GM12875 (cell line): ENCODE data around the gene TNNC2.
"Not testable (repeated sequence)": the region's sequence is repeated elsewhere in the genome, so short reads cannot be mapped to it uniquely, and the experiment has no call there.

Source experiments
- H3K4me3 ChIP-seq: one replicate; pipeline ENCODE4 v1.5.1; 2011; ENCODE audit warnings: low read depth, low read length, control low read depth
- CTCF ChIP-seq: IDR thresholded peaks from 2 replicates; pipeline ENCODE4 v1.5.1; 2011; ENCODE audit warnings: low read depth, mild to moderate bottlenecking, control low read depth, inconsistent platforms, low read length, moderate library complexity, borderline replicate concordance; ENCODE audit not compliant: insufficient read depth

The TNNC2 gene

DNA sequence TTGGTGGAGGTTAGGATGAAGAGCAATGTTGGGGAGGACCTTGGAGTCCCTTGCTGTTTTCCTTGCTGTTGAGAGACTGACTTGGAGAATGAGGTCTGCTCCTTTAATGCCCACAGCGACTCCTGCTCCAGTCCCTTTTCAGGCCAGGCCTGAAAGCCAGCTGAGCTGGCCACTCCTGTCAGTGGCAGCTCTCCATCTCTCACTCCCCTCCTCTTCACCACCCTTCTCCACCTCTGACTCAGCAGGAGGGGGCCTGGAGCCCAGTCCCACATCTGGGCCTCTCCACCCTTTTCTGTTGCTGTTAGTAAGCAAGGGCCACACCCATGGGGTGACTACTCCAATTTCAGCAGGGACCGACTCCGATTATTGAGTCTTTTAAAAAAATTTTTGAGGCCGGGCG is 8.7 kb upstream of the TNNC2 start:
- H3K4me3 ChIP-seq, result no peak overlapping the region
- no peak for TF ChIP-seq CTCF

- H3K4me3 ChIP-seq, result no peak overlapping the region
- TF ChIP-seq CTCF, result no peak
These were observed 8.2 kb upstream of the TNNC2 start for GRCh38 chr20:45835329-45835765.

DNA sequence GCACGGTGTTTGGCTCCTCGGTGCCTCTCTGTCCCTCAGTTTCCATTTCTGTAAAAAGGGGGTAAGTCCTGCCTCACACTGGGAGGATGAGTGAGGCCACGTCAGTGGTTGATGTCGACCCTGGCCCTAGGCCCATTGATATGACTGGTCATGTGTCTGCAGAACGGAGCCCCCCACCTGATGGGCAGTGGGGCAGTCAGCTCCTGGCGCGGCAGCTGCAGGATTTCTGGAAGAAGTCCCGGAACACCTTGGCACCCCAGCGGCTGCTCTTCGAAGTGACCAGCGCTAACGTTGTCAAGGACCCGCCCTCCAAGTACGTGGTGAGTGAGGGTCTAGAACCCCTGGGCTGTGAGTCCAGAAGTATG is 7.7 kb upstream of the TNNC2 start:
- no peak for TF ChIP-seq CTCF
- no peak overlapping the region for H3K4me3 ChIP-seq

- peak overlapping the region; percentile 58 for H3K4me3 ChIP-seq
- TF ChIP-seq CTCF, result no peak
These were observed 7.0 kb upstream of the TNNC2 start for GRCh38 chr20:45833883-45834796.

GRCh38 chr20:45833030-45833882 is 6.1 kb upstream of the TNNC2 start, which contains the start of gene SNX21:
Gene SNX21, plus strand, starts transcription at chr20:45833799. Its CDS starts 121 bp downstream, at chr20:45833920.
- peak within 1 kb of the TSS; percentile 58 for H3K4me3 ChIP-seq
- no peak for TF ChIP-seq CTCF

DNA sequence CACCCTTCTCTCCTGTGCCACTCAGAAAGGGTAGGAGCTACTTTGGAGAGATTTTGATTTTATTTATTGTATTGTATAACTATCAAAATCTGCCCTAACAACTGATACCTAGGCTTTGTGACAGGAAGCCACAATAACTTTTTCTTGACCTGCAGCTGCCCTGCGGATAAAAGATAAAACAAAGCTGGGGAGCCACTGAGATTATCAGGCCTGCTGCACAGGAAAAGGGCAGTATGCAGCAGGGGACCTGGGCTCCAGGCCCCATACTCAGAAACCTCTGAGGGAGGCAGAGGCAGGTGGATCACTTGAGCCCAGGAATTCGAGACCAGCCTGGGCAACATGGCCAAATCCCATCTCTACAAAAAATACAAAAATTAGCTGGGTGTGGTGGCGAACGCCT is 5.5 kb upstream of the TNNC2 start:
- no peak overlapping the region for H3K4me3 ChIP-seq
- no peak for TF ChIP-seq CTCF

- not testable (repeated sequence) for H3K4me3 ChIP-seq
These were observed 2.6 kb upstream of the TNNC2 start for GRCh38 chr20:45829673-45830106.
